SU-DHL-6 (cell line): Measurements from ENCODE around the gene HK1.

Experiments used
- H2AFZ ChIP-seq: fragments of 200-600 bp; sonication (generic); 2 replicates; pipeline ENCODE4 v1.6.1; 2014; ENCODE audit warnings: low read depth, mild to moderate bottlenecking, moderate library complexity, mixed read lengths, antibody characterized with exemption, low read length; ENCODE audit not compliant: severe bottlenecking
- H3F3A ChIP-seq: fragments of 200-600 bp; shearing (Covaris generic); 2 replicates; pipeline ENCODE4 v1.6.0; 2016; ENCODE audit warnings: antibody characterized with exemption, mild to moderate bottlenecking; ENCODE audit not compliant: insufficient read depth
- H3K27ac ChIP-seq: fragments of 200-600 bp; sonication (generic); 2 replicates; pipeline ENCODE4 v1.5.1; 2016; ENCODE audit warnings: low read depth, mild to moderate bottlenecking, low read length, moderate library complexity, mixed read lengths
- H3K27me3 ChIP-seq: fragments of 200-600 bp; sonication (generic), shearing (Covaris generic); 2 replicates; pipeline ENCODE4 v1.6.0; 2014; ENCODE audit warnings: mild to moderate bottlenecking, low read length
- H3K36me3 ChIP-seq: fragments of 200-600 bp; sonication (generic); 2 replicates; pipeline ENCODE4 v1.6.1; 2014; ENCODE audit warnings: mild to moderate bottlenecking, low read length, mixed read lengths
- H3K4me2 ChIP-seq: fragments of 300-600, 200-600 bp; shearing (Covaris generic), sonication (generic); 2 replicates; pipeline ENCODE4 v1.6.0; 2014; ENCODE audit warnings: low read length, low read depth, mild to moderate bottlenecking; ENCODE audit not compliant: poor library complexity, severe bottlenecking
- H3K4me3 ChIP-seq: fragments of 200-600 bp; sonication (generic); 2 replicates; pipeline ENCODE4 v1.5.1; 2014; ENCODE audit warnings: antibody characterized with exemption, low read length, mild to moderate bottlenecking, mixed read lengths; ENCODE audit not compliant: insufficient read depth, poor library complexity, severe bottlenecking
- H3K79me2 ChIP-seq: fragments of 200-600 bp; sonication (generic); 2 replicates; pipeline ENCODE4 v1.6.1; 2014; ENCODE audit warnings: mild to moderate bottlenecking, low read length, moderate library complexity; ENCODE audit not compliant: insufficient read depth
- H3K9ac ChIP-seq: fragments of 200-600 bp; sonication (generic); 2 replicates; pipeline ENCODE4 v1.7.0; 2014; ENCODE audit warnings: mild to moderate bottlenecking, low read length
- H3K9me2 ChIP-seq: fragments of 200-600 bp; sonication (generic); replicated peaks from 2 replicates; pipeline ENCODE4 v1.6.1; 2014; ENCODE audit warnings: low read length; ENCODE audit not compliant: insufficient read depth
- H3K9me3 ChIP-seq: fragments of 200-600 bp; sonication (generic); 2 replicates; pipeline ENCODE4 v1.6.1; 2014; ENCODE audit warnings: low read length, mixed read lengths; ENCODE audit not compliant: insufficient read depth
- H4K20me1 ChIP-seq: fragments of 200-600 bp; sonication (generic); 2 replicates; pipeline ENCODE4 v1.6.1; 2014; ENCODE audit warnings: low read depth, mild to moderate bottlenecking, antibody characterized with exemption, low read length, moderate library complexity, mixed read lengths
- CTCF ChIP-seq: fragments of 200-600 bp; sonication (generic); IDR thresholded peaks from one replicate; pipeline ENCODE4 v1.5.1; 2017; ENCODE audit warnings: antibody characterized with exemption, mild to moderate bottlenecking, low read length, moderate library complexity; ENCODE audit not compliant: insufficient read depth, poor library complexity, severe bottlenecking
- EZH2phosphoT487 ChIP-seq: fragments of 200-600 bp; sonication (generic), shearing (Covaris generic); conservative IDR thresholded peaks from 2 replicates; pipeline ENCODE4 v1.6.1; 2018; ENCODE audit warnings: mild to moderate bottlenecking, antibody characterized with exemption, low read length, moderate library complexity, mixed read lengths

The HK1 gene

DNA sequence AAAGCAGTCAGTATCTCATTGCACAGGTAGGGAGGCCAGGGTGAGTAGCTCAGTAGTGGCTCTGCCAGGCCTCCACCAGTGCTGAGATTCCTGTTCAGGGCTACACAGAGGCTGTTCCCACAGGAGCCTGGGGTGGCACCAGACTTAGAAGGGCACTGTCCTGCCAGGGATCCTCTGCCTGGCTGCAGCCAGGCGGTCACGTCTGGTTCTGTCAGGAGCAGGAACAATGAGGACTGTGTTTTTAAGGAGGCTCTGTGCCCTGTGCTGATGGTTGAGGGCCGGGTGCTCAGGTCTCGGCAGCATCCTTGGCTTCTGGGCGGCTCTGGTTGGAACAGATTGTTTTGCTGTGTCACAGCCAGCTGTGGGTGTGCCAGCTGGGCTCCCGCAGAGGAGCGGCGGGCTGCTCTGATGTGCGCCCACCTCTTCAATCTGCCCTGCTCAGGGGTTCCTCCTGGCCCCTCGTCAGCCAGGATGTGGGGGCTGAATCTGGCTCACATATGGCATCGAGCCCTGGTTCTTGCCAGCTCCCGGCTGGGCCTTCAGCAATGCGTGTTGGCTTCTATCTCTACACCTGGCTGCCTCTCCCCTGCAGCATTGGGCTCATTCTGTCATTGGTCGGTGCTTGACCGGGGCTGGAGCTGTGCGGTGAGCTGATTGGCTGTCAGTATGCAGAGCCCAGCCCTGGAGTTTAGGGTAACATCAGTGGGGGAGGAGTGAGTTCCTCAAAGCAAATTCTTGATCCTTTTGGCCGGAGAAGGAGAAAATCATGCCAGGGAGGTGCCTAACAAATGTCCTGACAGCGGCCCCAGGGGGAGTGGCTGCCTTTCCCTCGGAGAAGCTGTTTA is 97.2 kb downstream of the HK1 start:
- H3K27ac ChIP-seq, result no peak overlapping the region
- no peaks in the 10 kb centered on the region for H3K79me2 ChIP-seq
- H3K9me2 ChIP-seq, result no peaks in the 10 kb centered on the region
- no peak overlapping the region for H3K4me3 ChIP-seq
- no peaks in the 10 kb centered on the region for H3F3A ChIP-seq
- H3K4me2 ChIP-seq, result no peak overlapping the region
- H3K27me3 ChIP-seq, result no peaks in the 10 kb centered on the region
- H3K9ac ChIP-seq, result no peak overlapping the region
- peaks cover 3% of the 10 kb centered on the region; the same call in 1 of the 2 replicates for H3K36me3 ChIP-seq
- no peaks in the 10 kb centered on the region for H3K9me3 ChIP-seq
- no peaks in the 10 kb centered on the region for H4K20me1 ChIP-seq
- no peak overlapping the region for H2AFZ ChIP-seq
- TF ChIP-seq CTCF, result no peak
- no peak for TF ChIP-seq EZH2phosphoT487

- Histone ChIP-seq H3K9ac (no peak overlapping the region), H4K20me1 (no peaks in the 10 kb centered on the region), H3K36me3 (peaks cover 3% of the 10 kb centered on the region; the same call in 1 of the 2 replicates), H3K4me2 (no peak overlapping the region), H3F3A (no peaks in the 10 kb centered on the region), H3K27ac (no peak overlapping the region), H3K9me3 (no peaks in the 10 kb centered on the region), H3K79me2 (no peaks in the 10 kb centered on the region), H3K9me2 (no peaks in the 10 kb centered on the region), H3K4me3 (no peak overlapping the region), H2AFZ (no peak overlapping the region), H3K27me3 (no peaks in the 10 kb centered on the region)
- TF ChIP-seq EZH2phosphoT487 (no peak), CTCF (no peak)
These were observed 98.4 kb downstream of the HK1 start for GRCh38 chr10:69376662-69377061.

DNA sequence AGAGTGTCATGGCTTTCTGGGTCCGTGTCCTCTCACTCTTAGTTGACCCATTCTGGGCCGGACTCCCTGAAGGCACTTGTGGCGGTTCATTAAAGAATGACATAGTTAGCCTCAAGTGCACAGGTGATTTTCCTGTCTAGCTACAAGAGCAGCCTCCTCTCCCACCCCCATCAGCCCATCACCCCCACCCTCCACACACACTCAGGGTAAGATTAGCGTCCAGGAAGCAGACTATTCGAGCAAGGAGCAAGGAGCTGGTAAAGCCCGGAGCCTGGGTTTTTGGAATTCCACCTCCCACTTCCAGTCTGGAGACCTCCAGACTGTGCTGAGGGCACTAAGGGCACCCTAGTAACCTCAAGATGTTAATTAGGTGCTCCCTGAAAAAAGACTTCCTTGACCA is 98.9 kb downstream of the HK1 start:
- H3K79me2 ChIP-seq, result no peaks in the 10 kb centered on the region
- no peak overlapping the region for H3K9ac ChIP-seq
- no peaks in the 10 kb centered on the region for H4K20me1 ChIP-seq
- peaks cover 3% of the 10 kb centered on the region; the same call in 1 of the 2 replicates for H3K36me3 ChIP-seq
- H3F3A ChIP-seq, result no peaks in the 10 kb centered on the region
- no peaks in the 10 kb centered on the region for H3K27me3 ChIP-seq
- no peak overlapping the region for H3K4me2 ChIP-seq
- no peak overlapping the region for H3K4me3 ChIP-seq
- no peak overlapping the region for H2AFZ ChIP-seq
- H3K27ac ChIP-seq, result no peak overlapping the region
- no peaks in the 10 kb centered on the region for H3K9me2 ChIP-seq
- TF ChIP-seq CTCF, result no peak
- no peak for TF ChIP-seq EZH2phosphoT487
- no peaks in the 10 kb centered on the region for H3K9me3 ChIP-seq
